Endodermal cell (in vitro differentiated cells): Measurements from ENCODE around the gene KIAA1217. TPM values are rescaled to one million over a fixed set of nuclear protein-coding genes. Genes with fewer than 3 reads are reported as not detected.

Experiments
- DNase-seq: peaks from one replicate; pipeline ENCODE4 v3.0.0-alpha.2; 2017
- H3K27ac ChIP-seq: 2 replicates; pipeline ENCODE4 v1.5.1; 2013; ENCODE audit warnings: mild to moderate bottlenecking, low read depth, low read length, moderate library complexity
- H3K27me3 ChIP-seq: 2 replicates; pipeline ENCODE4 v1.6.1; 2013; ENCODE audit warnings: mild to moderate bottlenecking, low read length, moderate library complexity; ENCODE audit not compliant: insufficient read depth, control insufficient read depth, poor library complexity, severe bottlenecking
- H3K36me3 ChIP-seq: 2 replicates; pipeline ENCODE4 v1.7.0; 2013; ENCODE audit warnings: mild to moderate bottlenecking, low read length, moderate library complexity; ENCODE audit not compliant: control insufficient read depth, insufficient read depth
- H3K4me1 ChIP-seq: one replicate; pipeline ENCODE4 v1.7.0; 2013; ENCODE audit warnings: low read length; ENCODE audit not compliant: control insufficient read depth, insufficient read depth
- H3K4me3 ChIP-seq: 2 replicates; pipeline ENCODE4 v1.5.1; 2013; ENCODE audit warnings: mild to moderate bottlenecking, low read length, moderate library complexity
- H3K9ac ChIP-seq: 2 replicates; pipeline ENCODE4 v1.6.1; 2013; ENCODE audit warnings: mild to moderate bottlenecking, low read length, moderate library complexity; ENCODE audit not compliant: poor library complexity, severe bottlenecking; ENCODE audit errors: extremely low read depth
- H3K9me3 ChIP-seq: 2 replicates; pipeline ENCODE4 v1.6.1; 2013; ENCODE audit warnings: mild to moderate bottlenecking, low read length, moderate library complexity; ENCODE audit not compliant: control insufficient read depth
- H3K27ac Mint-ChIP-seq: 2 replicates; pipeline ENCODE4 v1.8.0; 2020; ENCODE audit warnings: mixed read lengths
- H3K27me3 Mint-ChIP-seq: 2 replicates; pipeline ENCODE4 v1.8.0; 2021; ENCODE audit warnings: mild to moderate bottlenecking, mixed read lengths; ENCODE audit not compliant: insufficient read depth
- H3K36me3 Mint-ChIP-seq: 2 replicates; pipeline ENCODE4 v1.8.0; 2020; ENCODE audit warnings: low read depth, mixed read lengths
- H3K4me1 Mint-ChIP-seq: 2 replicates; pipeline ENCODE4 v1.8.0; 2020; ENCODE audit warnings: mixed read lengths
- H3K4me3 Mint-ChIP-seq: 2 replicates; pipeline ENCODE4 v1.8.0; 2020; ENCODE audit warnings: mild to moderate bottlenecking, moderate library complexity, mixed read lengths
- H3K9me3 Mint-ChIP-seq: 2 replicates; pipeline ENCODE4 v1.8.0; 2020; ENCODE audit warnings: mild to moderate bottlenecking, mixed read lengths
- CTCF ChIP-seq: fragments of 200-600 bp; sonication (generic); conservative IDR thresholded peaks from 2 replicates; pipeline ENCODE4 v1.5.0; 2021; ENCODE audit warnings: antibody characterized with exemption, mild to moderate bottlenecking
- WGBS, 2 experiments: methylation state at CpG; one replicate each; pipeline versions ENCODE4 v1.1.5 to v1.1.7; 2013; ENCODE audit warnings: missing lambda C conversion rate in 2 of 2, mixed read lengths in 1 of 2; ENCODE audit not compliant: insufficient coverage in 1 of 2, insufficient read length in 1 of 2; 5-methylcytosine and 5-hydroxymethylcytosine counted together
- total RNA-seq, 2 donors: library from RNA; stranded (reverse); fragmentation: NEBNext Ultra II Directional in 1 of 2; extraction: Animal tissue kit (Norgen Biotek cat#: 25700) in 1 of 2; gene quantifications; 2 replicates in 1 of 2; 3 replicates in 1 of 2; pipeline ENCODE4 v1.2.1, GENCODE V29; 2021

Gene KIAA1217
- total RNA-seq, 2 donors from 2014 or later: 25.4 to 27.2 TPM

- H3K27me3 ChIP-seq: no peaks in the 10 kb centered on the region
- peak overlapping the region; percentile 21 for H3K9ac ChIP-seq
- Mint-ChIP-seq H3K9me3 (no peaks in the 10 kb centered on the region), H3K4me3 (peak overlapping the region; percentile 7), H3K36me3 (peaks cover 4% of the 10 kb centered on the region), H3K4me1 (peaks cover 27% of the 10 kb centered on the region), H3K27ac (peak overlapping the region; percentile 37), H3K27me3 (no peaks in the 10 kb centered on the region)
- H3K4me3 ChIP-seq: peak overlapping the region; percentile 46
- DNase-seq: peak; percentile 71
- no peaks in the 10 kb centered on the region for H3K36me3 ChIP-seq
- H3K4me1 ChIP-seq: peaks cover 7% of the 10 kb centered on the region
- no peaks in the 10 kb centered on the region for H3K9me3 ChIP-seq
- 69% methylated on average over 13 to 14 of the region's 14 CpGs for WGBS, 2 experiments
- no peak for TF ChIP-seq CTCF
- no peak overlapping the region for H3K27ac ChIP-seq
Measured at GRCh38 chr10:24255115-24255880, 46.4 kb downstream of the KIAA1217 start.

GRCh38 chr10:24255881-24256311 lies 47.0 kb downstream of the KIAA1217 start:
- Mint-ChIP-seq H3K36me3 (peaks cover 4% of the 10 kb centered on the region), H3K4me1 (peaks cover 27% of the 10 kb centered on the region), H3K27ac (peak overlapping the region; percentile 37), H3K4me3 (peak overlapping the region; percentile 7), H3K9me3 (no peaks in the 10 kb centered on the region), H3K27me3 (no peaks in the 10 kb centered on the region)
- no peak for TF ChIP-seq CTCF
- Histone ChIP-seq H3K4me1 (peaks cover 7% of the 10 kb centered on the region), H3K4me3 (peak overlapping the region; percentile 46), H3K27ac (no peak overlapping the region), H3K9ac (peak overlapping the region; percentile 21), H3K27me3 (no peaks in the 10 kb centered on the region), H3K36me3 (no peaks in the 10 kb centered on the region), H3K9me3 (no peaks in the 10 kb centered on the region)
- 55 to 64% methylated on average over 2 to 5 of the region's 5 CpGs for WGBS, 2 experiments
- DNase-seq: no peak

GRCh38 chr10:24256619-24257107 lies 47.7 kb downstream of the KIAA1217 start:
- peaks cover 4% of the 10 kb centered on the region for H3K36me3 Mint-ChIP-seq
- peaks cover 24% of the 10 kb centered on the region for H3K4me1 Mint-ChIP-seq
- Histone ChIP-seq H3K4me3 (peak overlapping the region; percentile 46), H3K9me3 (no peaks in the 10 kb centered on the region), H3K4me1 (peaks cover 7% of the 10 kb centered on the region), H3K36me3 (no peaks in the 10 kb centered on the region), H3K9ac (no peak overlapping the region), H3K27me3 (no peaks in the 10 kb centered on the region), H3K27ac (no peak overlapping the region)
- peak overlapping the region; percentile 37 for H3K27ac Mint-ChIP-seq
- no peaks in the 10 kb centered on the region for H3K9me3 Mint-ChIP-seq
- H3K4me3 Mint-ChIP-seq: no peak overlapping the region
- WGBS, 2 experiments: 65 to 84% methylated on average over 2 of the region's 2 CpGs
- TF ChIP-seq CTCF: no peak
- H3K27me3 Mint-ChIP-seq: no peaks in the 10 kb centered on the region
- no peak for DNase-seq
